ENCODE measurements around the gene SMTN.
"Not testable (repeated sequence)": the region's sequence is repeated elsewhere in the genome, so short reads cannot be mapped to it uniquely, and the experiment has no call there.

SMTN gene

DNA sequence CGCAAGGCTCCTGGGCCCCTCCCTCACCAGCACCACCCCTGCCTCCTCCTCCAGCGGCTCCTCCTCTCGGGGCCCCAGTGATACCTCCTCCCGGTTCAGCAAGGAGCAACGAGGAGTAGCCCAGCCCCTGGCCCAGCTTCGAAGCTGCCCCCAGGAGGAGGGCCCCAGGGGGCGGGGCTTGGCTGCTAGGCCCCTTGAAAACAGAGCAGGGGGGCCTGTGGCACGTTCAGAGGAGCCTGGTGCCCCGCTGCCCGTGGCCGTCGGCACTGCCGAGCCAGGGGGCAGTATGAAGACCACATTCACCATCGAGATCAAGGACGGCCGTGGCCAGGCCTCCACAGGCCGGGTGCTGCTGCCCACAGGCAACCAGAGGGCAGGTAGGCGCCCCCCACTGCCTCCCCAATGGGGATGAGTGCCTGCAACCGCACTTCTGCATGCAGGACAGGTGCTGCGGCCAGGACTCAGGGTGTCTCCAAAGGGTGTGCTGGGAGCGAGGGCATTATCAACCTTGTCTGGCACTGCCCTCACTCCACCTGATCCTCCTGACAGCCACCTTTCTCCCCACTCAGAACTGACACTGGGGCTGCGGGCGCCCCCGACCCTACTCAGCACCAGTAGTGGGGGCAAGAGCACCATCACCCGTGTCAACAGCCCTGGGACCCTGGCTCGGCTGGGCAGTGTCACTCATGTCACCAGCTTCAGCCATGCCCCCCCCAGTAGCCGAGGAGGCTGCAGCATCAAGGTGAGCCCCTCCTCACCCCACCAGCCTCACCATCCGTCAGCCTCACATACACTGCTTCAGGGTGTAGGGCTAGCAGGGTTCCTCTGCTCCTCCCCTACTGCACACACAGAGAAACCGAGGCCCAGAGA lies 10.2 kb downstream of the SMTN start:
- no peak for DNase-seq

DNA sequence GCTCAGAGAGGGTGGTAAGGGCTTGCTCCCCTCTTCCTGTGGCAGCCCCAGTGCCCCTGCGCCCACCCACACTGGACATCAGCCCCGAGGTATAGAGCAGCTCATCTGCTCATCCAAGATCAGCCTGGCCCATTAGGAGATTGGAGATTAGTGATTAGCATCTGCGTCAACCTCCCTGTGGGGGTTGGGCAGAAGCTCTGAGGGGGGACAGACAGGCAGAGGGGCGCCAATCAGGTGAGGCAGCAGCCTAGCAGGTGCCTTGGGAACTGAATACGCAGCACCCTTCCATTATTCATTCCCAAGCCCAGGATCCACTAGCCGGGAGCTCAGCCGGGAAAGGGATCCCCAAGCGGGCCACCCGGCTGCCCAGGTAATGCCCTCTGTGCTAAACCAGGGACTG lies 11.0 kb downstream of the SMTN start:
- DNase-seq: no peak

DNA sequence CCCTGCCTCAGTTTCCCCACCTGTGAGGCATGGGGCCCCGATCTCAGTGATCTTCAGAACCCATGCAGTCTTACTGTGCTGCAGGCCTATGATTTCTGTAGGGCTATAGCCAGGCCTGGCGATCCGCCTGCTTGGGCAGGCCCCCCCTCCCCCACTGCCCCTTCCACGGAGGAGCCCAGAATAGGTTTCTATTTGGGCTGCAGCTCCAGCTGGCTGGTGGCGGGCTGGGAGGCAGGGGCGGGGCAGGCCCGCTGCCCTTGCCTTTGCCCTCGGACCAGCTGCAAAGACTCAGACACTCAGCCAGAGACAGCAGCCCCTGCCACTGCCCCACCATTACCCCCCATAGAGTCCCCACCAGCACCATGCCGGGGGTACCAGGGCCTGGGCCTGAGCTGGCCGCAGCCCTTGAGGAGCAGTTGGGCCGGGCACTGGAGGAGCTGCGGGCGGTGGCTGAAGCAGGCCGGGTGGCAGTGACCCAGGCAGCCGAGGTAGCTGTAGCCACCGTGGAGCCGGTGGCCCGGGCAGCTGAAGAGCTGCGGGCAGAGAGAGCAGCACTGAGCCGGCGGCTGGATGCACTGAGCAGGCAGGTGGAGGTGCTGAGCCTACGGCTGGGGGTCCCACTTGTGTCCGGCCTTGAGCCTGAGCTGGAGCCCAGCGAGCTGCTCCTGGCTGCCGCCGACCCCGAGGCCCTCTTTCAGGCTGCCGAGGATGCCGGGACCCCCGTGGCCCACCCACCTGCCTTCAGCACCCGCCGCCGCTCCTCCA lies 12.2 kb downstream of the SMTN start:
- DNase-seq: no peak

DNA sequence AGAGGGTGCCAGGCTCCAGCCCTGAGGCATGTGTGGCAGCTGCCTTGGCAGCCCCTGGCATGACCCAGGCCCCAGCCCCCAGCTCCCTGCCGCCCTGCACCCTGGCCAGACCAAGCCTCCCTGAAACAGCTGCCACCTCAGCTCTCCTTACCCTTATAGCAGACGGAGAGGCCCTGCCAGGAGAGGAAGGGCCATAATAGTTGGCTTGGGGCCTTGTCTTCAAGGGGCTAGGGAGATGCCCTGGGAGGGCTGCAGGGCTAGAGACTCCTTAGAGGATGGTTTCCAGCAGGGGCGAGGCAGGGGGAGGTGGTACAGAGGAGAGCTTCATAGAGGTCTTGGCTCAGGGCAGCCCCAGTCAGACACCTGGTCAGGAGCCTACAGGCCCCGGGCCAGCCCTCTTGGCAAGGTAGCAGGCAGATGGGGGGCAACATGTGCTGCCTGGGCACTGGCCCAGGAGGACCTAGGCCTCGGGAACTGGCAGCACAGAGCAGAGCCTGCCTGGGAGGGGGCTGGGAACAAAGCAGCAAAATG lies 13.0 kb downstream of the SMTN start:
- DNase-seq: no peak

DNA sequence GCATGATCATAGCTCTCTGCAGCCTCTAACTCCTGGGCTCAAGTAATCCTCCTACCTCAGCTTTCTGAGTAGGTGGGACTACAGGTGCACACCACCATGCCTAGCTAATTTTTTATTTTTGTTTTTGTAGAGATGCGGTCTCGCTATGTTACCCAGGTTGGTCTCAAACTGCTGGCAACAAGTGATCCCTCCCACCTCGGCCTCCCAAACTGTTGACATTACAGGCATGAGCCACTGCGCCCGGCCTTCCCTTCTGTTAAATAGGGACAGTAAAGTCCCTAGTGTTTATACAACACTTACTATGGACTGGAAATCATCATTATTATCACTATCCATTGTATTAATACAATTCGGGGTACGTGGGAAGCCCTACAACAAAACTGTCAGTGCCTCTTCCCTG lies 13.6 kb downstream of the SMTN start:
- DNase-seq: no peak

DNA sequence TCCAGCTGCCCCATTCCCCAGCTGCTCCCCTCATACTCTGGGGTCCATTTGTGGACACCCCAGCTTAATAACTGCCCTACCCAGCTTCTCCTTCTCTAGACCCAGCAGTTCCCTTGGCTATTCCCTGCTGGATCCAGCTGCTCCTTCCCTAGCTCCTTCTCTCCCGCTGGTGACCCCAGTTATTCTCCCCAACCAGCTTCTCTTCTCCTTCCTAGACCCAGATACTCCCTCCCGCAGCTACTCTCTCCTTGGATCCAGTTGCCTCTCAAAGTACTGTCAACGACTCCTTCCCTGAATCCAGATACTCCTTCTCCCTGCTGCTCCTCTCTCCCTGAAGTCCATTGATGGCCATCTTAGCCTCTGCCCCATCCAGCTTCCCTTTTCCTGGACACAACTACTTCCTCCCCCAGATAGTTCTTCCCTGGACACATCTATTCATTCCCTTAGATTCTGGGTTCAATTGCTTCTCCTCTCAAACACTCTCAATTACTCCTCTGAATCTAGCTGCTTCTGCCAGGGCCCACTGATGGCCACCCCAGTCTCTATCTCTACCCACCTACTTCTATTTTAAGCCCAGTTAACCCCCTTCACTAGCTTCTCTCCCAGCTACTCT lies 14.6 kb downstream of the SMTN start:
- DNase-seq: no peak

DNA sequence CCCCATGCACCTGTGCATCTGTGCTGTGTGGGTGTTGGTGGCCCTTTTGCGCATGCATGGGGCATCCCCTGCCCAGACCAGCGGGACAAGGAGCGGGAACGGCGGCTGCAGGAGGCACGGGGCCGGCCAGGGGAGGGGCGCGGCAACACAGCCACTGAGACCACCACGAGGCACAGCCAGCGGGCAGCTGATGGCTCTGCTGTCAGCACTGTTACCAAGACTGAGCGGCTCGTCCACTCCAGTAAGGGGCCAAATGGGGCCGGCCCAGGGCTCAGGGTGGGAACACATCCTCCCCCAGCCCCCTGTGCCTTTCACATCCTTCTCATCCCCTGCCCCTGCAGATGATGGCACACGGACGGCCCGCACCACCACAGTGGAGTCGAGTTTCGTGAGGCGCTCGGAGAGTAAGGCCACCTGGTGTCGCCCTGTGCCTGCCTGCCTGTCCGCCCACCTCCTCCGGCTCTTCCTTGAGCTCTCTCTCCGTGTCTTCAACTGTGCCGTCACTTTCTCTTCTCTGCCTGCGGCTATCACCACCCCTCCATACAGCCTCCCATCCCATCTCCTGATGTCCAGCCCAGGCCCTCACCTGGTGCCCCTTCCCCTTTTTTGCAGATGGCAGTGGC lies 15.7 kb downstream of the SMTN start:
- DNase-seq: no peak

DNA sequence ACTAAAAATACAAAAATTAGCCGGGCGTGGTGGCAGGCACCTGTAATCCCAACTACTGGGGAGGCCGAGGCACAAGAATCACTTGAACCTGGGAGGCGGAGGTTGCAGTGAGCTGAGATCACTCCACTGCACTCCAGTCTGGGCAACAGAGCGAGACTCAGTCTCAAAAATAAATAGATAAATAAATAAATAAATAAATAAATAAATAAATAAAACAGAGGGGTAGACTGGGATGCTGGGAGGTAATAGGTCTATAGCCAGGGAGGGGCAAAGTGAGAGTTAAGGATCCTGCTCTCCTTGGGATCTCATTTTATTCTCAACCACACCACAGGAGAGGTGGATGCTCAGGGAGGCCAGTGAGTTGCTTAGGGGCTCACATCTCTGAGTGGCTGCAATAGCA lies 16.4 kb downstream of the SMTN start:
- DNase-seq: not testable (repeated sequence)

DNA sequence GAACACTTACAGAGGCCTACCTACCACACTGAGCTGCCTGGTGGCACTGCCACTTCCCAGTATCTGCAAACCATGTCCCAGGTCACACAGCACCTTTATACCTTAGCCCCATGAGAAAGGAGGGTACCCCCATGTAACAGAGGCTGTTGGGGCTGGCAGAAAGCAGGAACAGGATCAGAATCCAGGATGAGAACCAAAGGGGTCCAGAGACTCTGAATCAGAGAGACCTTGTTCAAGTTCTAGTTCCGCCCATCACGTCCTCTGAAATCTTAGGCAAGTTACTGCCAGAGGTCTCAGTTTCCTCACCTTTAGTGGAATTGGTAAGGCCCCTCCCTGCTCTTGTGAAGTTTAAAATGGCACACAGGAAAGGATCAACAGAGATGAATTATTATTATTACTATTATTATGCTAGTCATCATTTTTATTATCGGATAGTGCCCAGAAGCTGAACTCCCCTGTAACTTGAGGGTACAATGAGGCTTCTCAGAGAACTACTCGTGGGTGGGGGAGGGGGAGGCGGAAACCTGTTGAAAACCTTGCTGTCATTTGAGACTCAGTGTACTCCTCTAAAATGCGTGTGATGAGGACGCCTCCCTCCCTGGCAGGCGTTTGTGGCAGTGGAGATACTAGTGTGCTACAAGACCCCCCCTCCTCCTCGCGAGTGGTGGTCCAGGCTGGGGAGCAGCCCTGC lies 17.0 kb downstream of the SMTN start:
- no peak for DNase-seq

DNA sequence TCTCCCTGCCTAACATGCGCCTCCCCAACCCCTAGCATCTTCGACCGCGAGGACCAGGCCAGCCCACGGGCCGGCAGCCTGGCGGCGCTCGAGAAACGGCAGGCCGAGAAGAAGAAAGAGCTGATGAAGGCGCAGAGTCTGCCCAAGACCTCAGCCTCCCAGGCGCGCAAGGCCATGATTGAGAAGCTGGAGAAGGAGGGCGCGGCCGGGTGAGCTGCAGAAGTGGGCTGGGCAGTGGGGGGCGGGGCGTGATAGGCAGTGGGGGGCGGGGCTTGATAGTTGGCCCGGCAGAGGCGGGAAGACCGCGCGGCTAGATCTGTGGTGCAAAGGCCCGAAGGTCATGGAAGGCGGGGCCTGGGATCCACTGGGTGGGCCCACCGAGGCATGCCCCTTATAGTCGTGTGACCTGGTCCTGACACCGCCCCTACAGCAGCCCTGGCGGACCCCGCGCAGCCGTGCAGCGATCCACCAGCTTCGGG lies 17.6 kb downstream of the SMTN start:
- DNase-seq: no peak

DNA sequence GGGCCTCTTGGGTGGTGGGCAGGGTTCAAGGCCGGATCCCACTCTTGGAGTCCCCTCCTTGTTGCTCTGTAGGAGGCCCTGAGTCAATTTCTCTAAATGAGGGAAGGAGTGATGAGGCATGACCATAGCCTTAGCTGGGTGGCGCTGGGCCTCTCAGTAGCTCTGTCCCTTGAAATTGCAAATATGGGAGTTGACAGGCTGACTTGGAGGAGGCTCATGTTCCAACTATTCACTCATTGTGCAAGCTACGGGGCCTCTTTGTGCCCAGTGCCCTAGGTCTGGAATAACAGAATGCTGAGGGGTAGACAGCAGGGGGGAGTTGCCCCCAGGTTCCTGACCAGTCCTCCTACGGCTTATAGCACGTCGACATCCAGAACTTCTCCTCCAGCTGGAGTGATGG lies 18.3 kb downstream of the SMTN start:
- DNase-seq: no peak

DNA sequence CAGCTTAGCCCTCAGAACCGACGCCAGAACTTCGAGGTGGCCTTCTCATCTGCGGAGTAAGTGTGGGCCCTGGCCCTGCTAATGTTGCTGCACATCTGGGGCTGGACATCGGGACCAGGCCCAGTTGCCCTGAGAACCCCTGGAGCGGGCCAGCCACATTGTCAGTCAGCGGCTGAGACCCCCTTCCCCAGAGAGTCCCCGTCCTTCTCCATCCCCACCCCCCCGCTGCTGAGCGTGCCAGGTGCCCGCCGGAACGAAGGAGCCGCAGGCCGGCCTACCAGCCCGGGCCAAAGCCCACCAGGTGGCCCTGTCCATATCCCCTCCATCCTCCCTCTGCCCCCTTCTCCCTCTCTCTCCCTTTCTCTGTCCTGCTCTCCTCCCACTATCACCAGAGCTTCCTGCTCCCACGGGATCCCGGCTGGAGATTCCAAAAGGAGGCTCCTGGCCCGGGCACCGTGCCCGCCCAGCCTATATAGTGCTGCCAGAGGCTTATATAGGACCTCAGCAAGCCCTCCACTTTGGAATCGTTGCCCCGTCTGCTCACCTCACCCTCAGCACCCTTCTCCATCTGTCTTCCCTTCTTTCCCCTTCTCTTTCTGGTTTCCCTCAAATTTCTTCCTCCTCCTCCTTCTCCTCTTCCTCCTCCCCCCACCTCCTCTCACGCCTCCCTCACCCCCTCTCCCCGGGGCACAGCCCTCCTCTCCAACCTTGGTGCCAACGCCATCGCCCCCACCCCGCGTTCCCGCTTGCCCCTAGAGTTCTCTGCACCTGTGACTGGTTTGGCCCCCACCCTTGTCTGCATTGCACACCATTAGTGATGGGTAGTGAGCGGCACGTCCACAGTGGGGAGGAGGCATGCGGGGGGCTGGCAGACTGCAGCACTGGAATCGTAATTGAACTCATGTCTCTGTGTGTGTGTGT lies 19.0 kb downstream of the SMTN start:
- DNase-seq: no peak

DNA sequence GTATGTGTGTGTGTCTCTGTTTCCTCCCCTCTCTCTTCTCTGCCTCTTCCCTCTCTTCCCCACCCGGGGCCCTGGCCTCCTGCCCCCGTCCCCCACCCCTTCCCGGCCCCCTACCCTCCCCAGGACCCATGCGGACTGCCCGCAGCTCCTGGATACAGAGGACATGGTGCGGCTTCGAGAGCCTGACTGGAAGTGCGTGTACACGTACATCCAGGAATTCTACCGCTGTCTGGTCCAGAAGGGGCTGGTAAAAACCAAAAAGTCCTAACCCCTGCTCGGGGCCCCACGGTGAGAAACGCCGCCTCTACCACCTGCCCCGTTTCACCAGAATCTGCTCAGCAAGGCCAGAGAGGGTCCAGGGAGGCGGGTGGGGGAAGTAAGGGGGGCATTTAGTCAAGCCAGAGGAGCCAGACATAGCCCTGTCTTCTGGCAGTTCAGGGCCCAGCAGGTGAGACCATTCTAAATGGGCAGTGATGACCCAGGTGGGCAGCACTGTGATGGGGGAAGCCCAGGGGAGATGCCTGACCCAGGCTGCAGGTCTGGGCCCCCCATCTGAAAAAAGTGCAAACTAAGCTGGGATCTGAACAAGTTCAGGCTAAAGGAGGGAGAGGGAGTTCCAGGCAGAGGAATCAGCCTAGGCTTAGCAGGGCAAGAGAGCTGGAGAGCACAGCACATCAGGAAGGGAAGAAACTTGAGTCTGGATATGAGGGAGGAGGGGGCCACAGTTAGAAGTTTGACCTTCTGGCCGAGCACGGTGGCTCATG lies 19.8 kb downstream of the SMTN start:
- DNase-seq: no peak

DNA sequence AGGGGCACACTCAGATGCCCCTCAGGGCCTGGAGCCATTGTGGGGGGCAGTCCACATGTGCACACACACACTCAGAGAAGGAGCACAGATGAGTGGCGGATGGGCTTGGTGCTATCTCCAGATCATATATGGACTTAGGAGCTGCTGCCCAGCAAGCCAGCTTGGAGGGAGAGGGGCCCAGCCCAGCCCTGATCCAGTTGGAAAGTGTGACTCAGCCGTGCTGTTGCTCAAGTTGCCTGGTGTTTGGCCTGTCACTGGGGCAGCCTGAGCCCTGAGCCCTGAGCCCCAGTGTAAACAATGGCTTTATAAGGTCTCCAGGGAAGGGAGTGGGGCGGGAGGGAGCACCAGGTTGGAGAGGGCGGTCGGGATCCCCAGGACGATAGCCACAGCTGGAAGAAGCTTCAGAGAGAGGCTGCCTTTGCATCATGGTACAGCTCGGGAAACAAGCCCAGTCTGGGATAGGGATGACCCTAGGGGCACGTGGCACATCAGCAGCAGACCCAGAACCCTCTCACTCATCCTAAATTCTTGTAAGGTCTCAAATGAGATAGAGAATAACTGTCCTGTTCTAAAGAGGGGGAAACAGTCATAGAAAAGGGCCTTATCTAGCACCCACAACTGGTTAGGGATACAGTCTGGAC lies 21.4 kb downstream of the SMTN start:
- no peak for DNase-seq

DNA sequence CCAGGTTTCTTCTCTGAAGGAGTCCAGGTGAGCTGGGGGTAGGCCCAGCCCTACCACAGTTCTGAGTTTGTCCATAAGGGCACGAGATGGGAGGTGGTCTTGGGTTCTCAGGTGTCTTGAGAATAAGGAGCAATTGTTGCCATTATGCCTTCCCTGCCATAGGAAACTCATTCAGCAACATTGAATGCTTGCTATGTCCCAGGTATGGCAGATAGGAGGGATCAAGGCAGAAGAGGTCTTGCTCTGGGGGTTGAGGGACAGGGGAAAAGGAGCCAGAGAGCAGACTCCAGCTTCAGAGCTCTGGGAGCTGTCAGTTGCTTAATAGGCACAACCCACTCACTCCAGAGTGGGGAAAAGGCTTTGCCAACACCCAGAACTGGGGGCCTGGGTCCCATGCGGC lies 22.0 kb downstream of the SMTN start:
- DNase-seq: no peak

DNA sequence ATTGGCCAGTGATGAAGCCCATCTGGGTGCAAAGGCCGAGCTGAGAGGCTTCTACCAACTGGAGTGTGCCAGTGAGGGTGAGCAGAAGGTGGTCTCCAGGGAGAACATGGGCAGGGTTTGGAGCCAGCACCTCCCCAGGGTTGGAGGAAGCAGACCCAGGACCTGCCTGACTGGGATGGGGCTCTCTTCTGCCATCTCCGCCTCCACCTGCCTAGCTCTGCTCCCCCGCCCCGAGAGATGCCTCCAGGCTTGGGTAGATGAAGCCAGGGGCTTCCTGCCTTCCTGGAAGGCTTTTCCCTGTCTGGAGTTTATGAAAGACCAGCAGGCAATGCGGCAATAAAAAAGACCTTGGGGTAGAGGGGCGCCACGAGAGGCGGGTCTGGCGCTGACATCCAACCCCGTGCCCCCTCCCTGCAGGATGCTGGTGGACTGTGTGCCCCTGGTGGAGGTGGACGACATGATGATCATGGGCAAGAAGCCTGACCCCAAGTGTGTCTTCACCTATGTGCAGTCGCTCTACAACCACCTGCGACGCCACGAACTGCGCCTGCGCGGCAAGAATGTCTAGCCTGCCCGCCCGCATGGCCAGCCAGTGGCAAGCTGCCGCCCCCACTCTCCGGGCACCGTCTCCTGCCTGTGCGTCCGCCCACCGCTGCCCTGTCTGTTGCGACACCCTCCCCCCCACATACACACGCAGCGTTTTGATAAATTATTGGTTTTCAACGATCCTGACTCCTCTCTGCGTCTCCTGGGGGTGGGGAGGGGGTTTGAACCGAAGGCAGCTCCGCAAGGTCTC lies 23.0 kb downstream of the SMTN start:
- no peak for DNase-seq

DNA sequence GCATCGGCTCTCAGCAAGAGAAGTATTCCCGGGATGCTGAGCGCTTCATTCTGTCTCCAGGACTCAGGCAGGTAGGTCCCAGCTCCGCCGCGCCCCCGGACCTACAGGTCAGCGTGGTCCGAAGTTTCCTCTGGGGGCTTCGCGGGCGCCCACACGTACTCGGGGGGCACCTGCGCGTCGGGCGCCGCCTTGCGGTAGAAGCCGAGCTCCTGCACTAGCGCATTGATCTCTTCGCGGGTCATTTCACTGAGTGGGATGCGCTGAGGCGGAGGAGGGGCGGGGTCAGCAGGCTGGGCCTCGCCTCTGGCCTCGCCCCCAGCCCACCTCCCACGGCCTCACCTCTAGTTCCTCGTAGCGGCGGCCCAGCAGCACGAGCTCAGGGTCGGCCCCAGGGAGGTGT lies 23.8 kb downstream of the SMTN start:
- DNase-seq: no peak

DNA sequence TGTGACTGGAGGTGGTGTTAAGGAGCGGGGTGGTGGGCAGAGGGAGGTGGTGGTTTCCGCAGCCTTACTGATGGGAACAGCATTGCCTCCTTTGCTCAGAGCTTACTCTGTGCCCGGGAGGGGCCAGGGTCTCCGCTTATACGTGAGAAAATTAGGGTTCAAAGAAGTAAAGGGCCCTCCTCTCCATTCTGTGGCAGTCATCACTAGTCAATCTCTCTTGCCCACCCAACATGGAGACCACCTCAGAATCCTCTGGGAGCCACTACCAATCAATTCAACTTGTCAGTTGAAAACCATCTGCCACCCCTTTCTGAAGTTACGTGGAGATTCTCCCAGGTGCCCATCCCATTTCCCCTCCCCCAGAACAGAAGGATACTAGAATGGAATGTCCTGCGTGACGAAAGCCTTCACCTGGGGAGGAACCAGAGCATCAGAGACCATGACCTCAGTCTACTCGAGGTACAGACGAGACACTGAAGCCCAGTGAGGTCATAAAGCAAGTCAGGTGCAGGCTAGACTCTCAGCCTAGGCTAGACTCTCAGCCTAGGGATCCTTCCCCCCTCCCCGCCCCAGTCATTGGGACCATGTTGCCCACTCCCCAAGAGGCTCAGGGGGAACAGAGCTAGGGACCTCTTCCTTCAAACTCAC lies 24.3 kb downstream of the SMTN start:
- no peak for DNase-seq
